IMR-90 (cell line): ENCODE measurements around the gene RBP5. TPM values are rescaled to one million over a fixed set of nuclear protein-coding genes. Genes with fewer than 3 reads are reported as not detected.

Experiments
- ATAC-seq: fragments of 200-7000 bp; cut with Tn5 transposase; 2 replicates; pipeline ENCODE4 v1.9.1; 2020; ENCODE audit warnings: low read depth, mild to moderate bottlenecking, moderate library complexity
- BruUV-seq: library from RNA; stranded (reverse); fragments of 400-500 nt; replicated peaks from 2 replicates; lab custom pipeline; 2021; lab: Mats Ljungman, UMichigan
- CTCF ChIA-PET: fragments of 300-600 bp; formaldehyde crosslinking; extraction: SDS; loops from one replicate; lab custom pipeline; 2021; ENCODE audit warnings: antibody characterized with exemption; lab: Yijun Ruan, JAX
- POLR2A ChIA-PET: fragments of 300-600 bp; sonication (Branson Sonifier 250); formaldehyde crosslinking; loops from one replicate; lab custom pipeline; 2022; ENCODE audit warnings: antibody characterized with exemption; ENCODE audit not compliant: unreplicated experiment; lab: Charles Lee
- DNase-seq: peaks from one replicate; pipeline ENCODE4 v3.0.0; 2013
- H2AFZ ChIP-seq: replicated peaks from 2 replicates; pipeline ENCODE3; 2013; ENCODE audit warnings: low read length, mild to moderate bottlenecking; ENCODE audit not compliant: poor library complexity
- H2AK5ac ChIP-seq: 2 replicates; pipeline ENCODE4 v1.6.1; 2013; ENCODE audit warnings: low read depth, low read length, inconsistent platforms
- H2AK9ac ChIP-seq: replicated peaks from 2 replicates; pipeline ENCODE3; 2013; ENCODE audit warnings: mild to moderate bottlenecking, low read depth, low read length, moderate library complexity; ENCODE audit not compliant: poor library complexity
- H2BK120ac ChIP-seq: 2 replicates; pipeline ENCODE4 v1.6.1; 2013; ENCODE audit warnings: low read depth, low read length, inconsistent platforms
- H2BK15ac ChIP-seq: 3 replicates; pipeline ENCODE4 v1.6.1; 2013; ENCODE audit warnings: low read depth, low read length, inconsistent platforms
- H2BK20ac ChIP-seq: 2 replicates; pipeline ENCODE4 v1.6.1; 2013; ENCODE audit warnings: low read depth, mild to moderate bottlenecking, inconsistent platforms, low read length, moderate library complexity
- H2BK5ac ChIP-seq: 2 replicates; pipeline ENCODE4 v1.6.1; 2013; ENCODE audit warnings: mild to moderate bottlenecking, low read depth, low read length, inconsistent platforms; ENCODE audit not compliant: poor library complexity, severe bottlenecking
- H3K14ac ChIP-seq: replicated peaks from 2 replicates; pipeline ENCODE4 v1.6.1; 2013; ENCODE audit warnings: low read depth, low read length, inconsistent platforms
- H3K18ac ChIP-seq: 2 replicates; pipeline ENCODE4 v1.6.1; 2013; ENCODE audit warnings: low read depth, low read length, control low read depth
- H3K23ac ChIP-seq: 2 replicates; pipeline ENCODE4 v1.6.1; 2013; ENCODE audit warnings: low read depth, low read length, inconsistent platforms
- H3K27ac ChIP-seq: 2 replicates; pipeline ENCODE4 v1.5.1; 2013; ENCODE audit warnings: mild to moderate bottlenecking, control low read depth, low read length; ENCODE audit not compliant: insufficient read depth
- H3K27me3 ChIP-seq: 2 replicates; pipeline ENCODE4 v1.6.1; 2013; ENCODE audit warnings: low read length; ENCODE audit not compliant: control insufficient read depth, insufficient read depth
- H3K36me3 ChIP-seq: 2 replicates; pipeline ENCODE4 v1.6.1; 2013; ENCODE audit warnings: low read length, mixed read lengths; ENCODE audit not compliant: control insufficient read depth, insufficient read depth
- H3K4ac ChIP-seq: 2 replicates; pipeline ENCODE4 v1.6.1; 2013; ENCODE audit warnings: low read depth, low read length, inconsistent platforms
- H3K4me1 ChIP-seq: 2 replicates; pipeline ENCODE4 v1.6.1; 2013; ENCODE audit warnings: low read length, mixed read lengths; ENCODE audit not compliant: control insufficient read depth, insufficient read depth
- H3K4me2 ChIP-seq: 2 replicates; pipeline ENCODE4 v1.6.1; 2013; ENCODE audit warnings: low read depth, mild to moderate bottlenecking, control low read depth, low read length, moderate library complexity
- H3K4me3 ChIP-seq: 2 replicates; pipeline ENCODE4 v1.5.1; 2013; ENCODE audit warnings: low read depth, mild to moderate bottlenecking, control low read depth, low read length, moderate library complexity; ENCODE audit not compliant: insufficient read depth
- H3K56ac ChIP-seq: 2 replicates; pipeline ENCODE4 v1.6.1; 2013; ENCODE audit warnings: low read length, inconsistent platforms; ENCODE audit not compliant: insufficient read depth; ENCODE audit errors: extremely low read depth
- H3K79me1 ChIP-seq, 2 experiments: 2 replicates each; pipeline ENCODE4 v1.6.1; 2013; ENCODE audit warnings: low read length in 2 of 2, inconsistent platforms in 1 of 2, low read depth in 1 of 2
- H3K9ac ChIP-seq: 2 replicates; pipeline ENCODE4 v1.6.1; 2013; ENCODE audit warnings: low read depth, low read length, control low read depth
- H3K9me1 ChIP-seq: 2 replicates; pipeline ENCODE4 v1.6.1; 2013; ENCODE audit warnings: low read length, inconsistent platforms; ENCODE audit not compliant: insufficient read depth
- H3K9me3 ChIP-seq: 2 replicates; pipeline ENCODE4 v1.6.1; 2013; ENCODE audit warnings: low read length; ENCODE audit not compliant: control insufficient read depth, insufficient read depth
- H4K20me1 ChIP-seq: 2 replicates; pipeline ENCODE4 v1.6.1; 2013; ENCODE audit warnings: low read length, inconsistent platforms; ENCODE audit not compliant: insufficient read depth
- H4K5ac ChIP-seq: 2 replicates; pipeline ENCODE4 v1.6.1; 2013; ENCODE audit warnings: mild to moderate bottlenecking, low read depth, low read length, control low read depth
- H4K8ac ChIP-seq, 2 experiments: 2 replicates each; pipeline ENCODE4 v1.6.1; 2013; ENCODE audit warnings: low read depth in 2 of 2, low read length in 2 of 2, control low read depth in 1 of 2, inconsistent platforms in 1 of 2
- H4K91ac ChIP-seq: 2 replicates; pipeline ENCODE4 v1.6.1; 2013; ENCODE audit warnings: low read depth, low read length, inconsistent platforms; ENCODE audit not compliant: insufficient read depth
- BHLHE40 ChIP-seq: fragments of 150-350 bp; IDR thresholded peaks from 2 replicates; pipeline ENCODE4 v1.6.1; 2016; ENCODE audit warnings: mild to moderate bottlenecking, low read depth, low read length
- CEBPB ChIP-seq: IDR thresholded peaks from 2 replicates; pipeline ENCODE4 v1.6.1; 2012; ENCODE audit warnings: low read depth, low read length, improper control_type of control experiment
- CHD1 ChIP-seq: IDR thresholded peaks from 2 replicates; pipeline ENCODE4 v1.6.1; 2012; ENCODE audit warnings: low read depth, low read length, improper control_type of control experiment
- FOS ChIP-seq: fragments of 150-350 bp; IDR thresholded peaks from 2 replicates; pipeline ENCODE4 v1.6.1; 2016; ENCODE audit warnings: low read depth, low read length
- MAFK ChIP-seq: IDR thresholded peaks from 2 replicates; pipeline ENCODE4 v1.6.1; 2012; ENCODE audit warnings: low read depth, low read length, improper control_type of control experiment
- MAZ ChIP-seq: IDR thresholded peaks from 2 replicates; pipeline ENCODE4 v1.6.1; 2012; ENCODE audit warnings: low read depth, mild to moderate bottlenecking, low read length, improper control_type of control experiment, moderate library complexity, borderline replicate concordance
- MXI1 ChIP-seq: IDR thresholded peaks from 2 replicates; pipeline ENCODE4 v1.6.1; 2012; ENCODE audit warnings: low read depth, mild to moderate bottlenecking, low read length, moderate library complexity, borderline replicate concordance
- NFE2L2 ChIP-seq: fragments of 150-350 bp; IDR thresholded peaks from 2 replicates; pipeline ENCODE4 v1.6.1; 2016; ENCODE audit warnings: low read depth, mild to moderate bottlenecking, low read length
- POLR2A ChIP-seq: IDR thresholded peaks from 2 replicates; pipeline ENCODE4 v1.6.1; 2012; ENCODE audit warnings: mild to moderate bottlenecking, low read depth, low read length
- RAD21 ChIP-seq: IDR thresholded peaks from 2 replicates; pipeline ENCODE4 v1.6.1; 2012; ENCODE audit warnings: low read length, improper control_type of control experiment
- RCOR1 ChIP-seq: IDR thresholded peaks from 2 replicates; pipeline ENCODE4 v1.6.1; 2012; ENCODE audit warnings: mild to moderate bottlenecking, low read length, improper control_type of control experiment; ENCODE audit not compliant: insufficient replicate concordance
- RFX5 ChIP-seq: IDR thresholded peaks from 2 replicates; pipeline ENCODE4 v1.8.0; 2012; ENCODE audit warnings: low read depth, mild to moderate bottlenecking, low read length, moderate library complexity
- SMC3 ChIP-seq: fragments of 150-350 bp; IDR thresholded peaks from 2 replicates; pipeline ENCODE4 v1.6.1; 2016; ENCODE audit warnings: low read depth, mild to moderate bottlenecking, antibody characterized with exemption, low read length, moderate library complexity
- WGBS, 2 experiments: methylation state at CpG; one replicate each; pipeline versions ENCODE4 v1.1.5 to v1.1.7; 2013; ENCODE audit warnings: missing lambda C conversion rate in 2 of 2; ENCODE audit not compliant: insufficient read length in 1 of 2; ENCODE audit errors: extremely low coverage in 2 of 2; 5-methylcytosine and 5-hydroxymethylcytosine counted together
- dilution Hi-C: fragments of 300-500 bp; cut with HindIII; formaldehyde crosslinking; loops from one replicate; pipeline ENCODE4 v1.14.3; 2018; ENCODE audit warnings: low sequenced_read_pairs; ENCODE audit not compliant: unreplicated experiment
- in situ Hi-C: fragments of 300-500 bp; cut with MboI; formaldehyde crosslinking; loops from 3 replicates; pipeline ENCODE4 v1.14.3; 2019; ENCODE audit warnings: low sequenced_read_pairs, inconsistent platforms, mixed read lengths
- intact Hi-C: fragments of 100-400 bp; cut with micrococcal nuclease; formaldehyde crosslinking; loops from 2 replicates; pipeline ENCODE4 v1.10.0; 2022
- polyA plus RNA-seq, 3 experiments: library from polyadenylated mRNA; depleted of rRNA; stranded (reverse); fragments of >200 nt; gene quantifications; 2 replicates each; pipeline ENCODE4 v1.2.3, GENCODE V29; 2012; ENCODE audit warnings: low replicate concordance in 1 of 3
- total RNA-seq: library from RNA; depleted of rRNA; stranded (reverse); fragments of >200 nt; gene quantifications from 2 replicates; pipeline ENCODE4 v1.2.3, GENCODE V29; 2012
- TF ChIP-seq, protein P1 (sequence below): fragments of 150-350 bp; IDR thresholded peaks from 2 replicates; pipeline ENCODE4 v1.6.1; 2016; ENCODE audit warnings: low read depth, mild to moderate bottlenecking, low read length, moderate library complexity, borderline replicate concordance
- TF ChIP-seq, protein P2 (sequence below): fragments of 150-350 bp; IDR thresholded peaks from 2 replicates; pipeline ENCODE4 v1.6.1; 2017; ENCODE audit warnings: mild to moderate bottlenecking, antibody characterized with exemption, low read length, low read depth
- TF ChIP-seq, protein P3 (sequence below): conservative IDR thresholded peaks from 2 replicates; pipeline ENCODE4 v1.5.1; 2012; ENCODE audit warnings: mild to moderate bottlenecking, low read depth, low read length, improper control_type of control experiment

The RBP5 gene
- total and polyA plus RNA-seq, 2 of the 4 experiments (the other 2 are of a cell fraction) = 0.15 TPM; not detected in 1

DNA sequence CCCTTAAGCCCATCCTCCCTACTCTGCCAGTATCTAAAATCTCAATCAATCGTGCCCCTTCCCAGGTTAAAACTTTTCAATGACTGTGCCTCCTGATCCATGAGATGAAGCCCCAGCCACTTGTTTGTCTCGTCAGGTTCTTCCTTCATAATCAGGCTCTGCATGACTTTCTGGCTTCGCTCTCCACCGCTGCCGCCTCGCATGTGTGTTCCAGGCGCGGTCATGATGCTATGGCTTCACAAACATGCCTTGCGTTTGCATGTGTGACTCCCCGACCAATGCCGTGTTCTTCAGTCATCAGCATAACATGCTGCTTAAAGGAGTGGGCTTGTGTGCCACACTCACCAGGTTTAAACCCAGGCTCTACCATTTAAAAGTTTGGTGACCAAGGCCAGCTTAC is 14.7 kb downstream of the RBP5 start:
- intact Hi-C loops (loop anchor here (5.0 kb wide), 1 partner anchor 242 kb away; the partner anchor contains the start of gene SPSB2), in situ Hi-C loops (loop anchor here (5.0 to 10.0 kb wide), 2 partner anchors 52 to 169 kb away; partner anchors contain the start of genes C12orf57, C1S and RNU7-1), dilution Hi-C loops (no loop called here)
- TF ChIP-seq BHLHE40 (no peak), POLR2A (no peak), CEBPB (no peak), MAZ (no peak), SMC3 (no peak), RCOR1 (no peak), RFX5 (no peak), MAFK (no peak), CHD1 (no peak), NFE2L2 (no peak), FOS (no peak), RAD21 (no peak), MXI1 (no peak)
- TF ChIP-seq, protein P1, sequence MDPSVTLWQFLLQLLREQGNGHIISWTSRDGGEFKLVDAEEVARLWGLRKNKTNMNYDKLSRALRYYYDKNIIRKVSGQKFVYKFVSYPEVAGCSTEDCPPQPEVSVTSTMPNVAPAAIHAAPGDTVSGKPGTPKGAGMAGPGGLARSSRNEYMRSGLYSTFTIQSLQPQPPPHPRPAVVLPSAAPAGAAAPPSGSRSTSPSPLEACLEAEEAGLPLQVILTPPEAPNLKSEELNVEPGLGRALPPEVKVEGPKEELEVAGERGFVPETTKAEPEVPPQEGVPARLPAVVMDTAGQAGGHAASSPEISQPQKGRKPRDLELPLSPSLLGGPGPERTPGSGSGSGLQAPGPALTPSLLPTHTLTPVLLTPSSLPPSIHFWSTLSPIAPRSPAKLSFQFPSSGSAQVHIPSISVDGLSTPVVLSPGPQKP = no peak
- TF ChIP-seq, protein P2, sequence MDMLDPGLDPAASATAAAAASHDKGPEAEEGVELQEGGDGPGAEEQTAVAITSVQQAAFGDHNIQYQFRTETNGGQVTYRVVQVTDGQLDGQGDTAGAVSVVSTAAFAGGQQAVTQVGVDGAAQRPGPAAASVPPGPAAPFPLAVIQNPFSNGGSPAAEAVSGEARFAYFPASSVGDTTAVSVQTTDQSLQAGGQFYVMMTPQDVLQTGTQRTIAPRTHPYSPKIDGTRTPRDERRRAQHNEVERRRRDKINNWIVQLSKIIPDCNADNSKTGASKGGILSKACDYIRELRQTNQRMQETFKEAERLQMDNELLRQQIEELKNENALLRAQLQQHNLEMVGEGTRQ = no peak
- TF ChIP-seq, protein P3, sequence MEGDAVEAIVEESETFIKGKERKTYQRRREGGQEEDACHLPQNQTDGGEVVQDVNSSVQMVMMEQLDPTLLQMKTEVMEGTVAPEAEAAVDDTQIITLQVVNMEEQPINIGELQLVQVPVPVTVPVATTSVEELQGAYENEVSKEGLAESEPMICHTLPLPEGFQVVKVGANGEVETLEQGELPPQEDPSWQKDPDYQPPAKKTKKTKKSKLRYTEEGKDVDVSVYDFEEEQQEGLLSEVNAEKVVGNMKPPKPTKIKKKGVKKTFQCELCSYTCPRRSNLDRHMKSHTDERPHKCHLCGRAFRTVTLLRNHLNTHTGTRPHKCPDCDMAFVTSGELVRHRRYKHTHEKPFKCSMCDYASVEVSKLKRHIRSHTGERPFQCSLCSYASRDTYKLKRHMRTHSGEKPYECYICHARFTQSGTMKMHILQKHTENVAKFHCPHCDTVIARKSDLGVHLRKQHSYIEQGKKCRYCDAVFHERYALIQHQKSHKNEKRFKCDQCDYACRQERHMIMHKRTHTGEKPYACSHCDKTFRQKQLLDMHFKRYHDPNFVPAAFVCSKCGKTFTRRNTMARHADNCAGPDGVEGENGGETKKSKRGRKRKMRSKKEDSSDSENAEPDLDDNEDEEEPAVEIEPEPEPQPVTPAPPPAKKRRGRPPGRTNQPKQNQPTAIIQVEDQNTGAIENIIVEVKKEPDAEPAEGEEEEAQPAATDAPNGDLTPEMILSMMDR = no peak
- no peak overlapping the region for H3K4ac ChIP-seq
- no TSS peak for BruUV-seq
- no peak overlapping the region for H3K27ac ChIP-seq
- H3K36me3 ChIP-seq = peaks cover 35% of the 10 kb centered on the region
- POLR2A ChIA-PET = no interaction called here
- peaks cover 15 to 25% of the 10 kb centered on the region in 2 experiments; a peak in 3 of 4 replicates for H3K79me1 ChIP-seq
- H2AK5ac ChIP-seq = no peak overlapping the region
- no peak overlapping the region for H3K23ac ChIP-seq
- CTCF ChIA-PET = interaction anchor here (0.6 to 1.8 kb wide), 3 partner anchors 23 to 83 kb away, joined by 3 to 8 read pairs (median 3); partner anchors contain the start of gene C1S
- DNase-seq = no peak
- no peak overlapping the region for H2BK120ac ChIP-seq
- H2BK20ac ChIP-seq = no peak overlapping the region
- no peak overlapping the region for H2AFZ ChIP-seq
- no peak overlapping the region for H4K91ac ChIP-seq
- H3K27me3 ChIP-seq = no peaks in the 10 kb centered on the region
- no peaks in the 10 kb centered on the region for H4K20me1 ChIP-seq
- no peak overlapping the region for H3K4me3 ChIP-seq
- peaks cover 5% of the 10 kb centered on the region; the same call in 1 of the 2 replicates for H3K4me1 ChIP-seq
- H2BK15ac ChIP-seq = no peak overlapping the region
- no peak overlapping the region for H3K18ac ChIP-seq
- no peak overlapping the region for H3K14ac ChIP-seq
- no peak overlapping the region for H4K5ac ChIP-seq
- ATAC-seq = no peak
- no peaks in the 10 kb centered on the region for H3K9me1 ChIP-seq
- H3K56ac ChIP-seq = no peak overlapping the region
- no peak overlapping the region for H2AK9ac ChIP-seq
- H4K8ac ChIP-seq = no peak overlapping the region
- no peaks in the 10 kb centered on the region for H3K9me3 ChIP-seq
- no peak overlapping the region for H2BK5ac ChIP-seq
- no peak overlapping the region for H3K4me2 ChIP-seq
- H3K9ac ChIP-seq = no peak overlapping the region
- 93% methylated on average over 11 of the region's 11 CpGs; no CpG with 5 or more reads in 1 of the 2 experiments for WGBS, 2 experiments
